Esophagus squamous epithelium (tissue), 4 donors: ENCODE results near the gene EMSY.

Experiments
- CTCF ChIP-seq, 6 experiments: fragments of 450-650 bp in 4 of 6; fragments of 200-600 bp in 2 of 6; sonication (generic) in 2 of 6; IDR thresholded peaks; one replicate each; pipeline ENCODE4 v1.5.1; 2016 to 2019; ENCODE audit warnings: antibody characterized with exemption in 6 of 6, mild to moderate bottlenecking in 4 of 6, moderate library complexity in 4 of 6
- POLR2A ChIP-seq, 4 donors: fragments of 450-650 bp; IDR thresholded peaks; one replicate each; pipeline ENCODE4 v1.6.1; 2017; ENCODE audit warnings: antibody characterized with exemption in 4 of 4, mild to moderate bottlenecking in 4 of 4, moderate library complexity in 3 of 4

DNA sequence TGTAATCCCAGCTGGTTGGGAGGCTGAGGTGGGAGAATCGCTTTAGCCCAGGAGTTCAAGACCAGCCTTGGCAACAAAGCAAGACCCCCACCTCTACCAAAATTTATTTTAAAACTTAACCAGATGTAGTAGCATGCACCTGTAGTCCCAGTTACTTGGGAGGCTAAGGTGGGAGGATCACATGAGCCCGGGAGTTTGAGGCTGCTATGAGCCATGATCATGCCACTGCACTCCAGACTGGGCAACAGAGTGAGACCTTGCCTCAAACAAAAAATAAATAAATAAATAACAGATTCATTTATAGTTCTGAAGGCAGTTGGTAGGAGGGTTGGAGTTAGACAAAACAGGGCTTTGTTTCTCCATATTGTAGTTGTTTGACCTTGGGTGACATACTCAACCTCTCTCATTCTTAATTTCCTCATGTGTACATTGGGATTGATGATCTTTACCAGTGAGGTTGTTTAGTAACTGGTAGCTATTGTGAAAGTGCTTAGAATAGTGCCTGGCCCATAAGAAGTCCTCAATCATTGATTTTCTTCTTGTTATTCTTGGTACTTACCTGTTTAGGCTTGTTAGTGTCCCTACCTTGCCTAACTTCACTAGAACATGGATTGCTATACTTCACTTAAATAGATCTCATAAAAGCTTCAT lies 79.1 kb downstream of the EMSY start:
- TF ChIP-seq POLR2A (IDR thresholded peaks at IDR 0.05): no peak
- TF ChIP-seq CTCF (IDR thresholded peaks at IDR 0.05): no peak
